ENCODE measurements around the gene TEK.

- TF ChIP-seq CTCF (IDR thresholded peaks at IDR 0.05) (no peak), EZH2 (IDR thresholded peaks at IDR 0.05; ENCODE audit: borderline replicate concordance, insufficient read depth, low read depth, low read length, poor library complexity, severe bottlenecking) (no peak)
Observed at GRCh38 chr9:27110181-27110580, 1.2 kb downstream of the TEK start.
